Measurements from ENCODE around the gene KCNN3. TPM values are rescaled to one million over a fixed set of nuclear protein-coding genes. Genes with fewer than 3 reads are reported as not detected.

Gene KCNN3
- total RNA-seq, 4 donors from 2014 or later: 0.21 to 0.78 (median 0.26) TPM

- Histone ChIP-seq H3K27ac (no peak overlapping the region), H3K9me3 (no peaks in the 10 kb centered on the region), H3K4me1 (peaks cover 0 to 9% (median 0%) of the 10 kb centered on the region in 4 donors), H3K36me3 (no peaks in the 10 kb centered on the region), H3K4me3 (no peak overlapping the region), H3K27me3 (peaks cover 0 to 30% of the 10 kb centered on the region in 2 donors)
- DNase-seq (ENCODE audit: low spot score in 2 of 2): no peak
- WGBS, 2 donors: 71 to 82% methylated on average over 2 of the region's 2 CpGs
- TF ChIP-seq EP300 (IDR thresholded peaks at IDR 0.05) (no peak), POLR2A (IDR thresholded peaks at IDR 0.05) (no peak)
- TF ChIP-seq, protein P1, sequence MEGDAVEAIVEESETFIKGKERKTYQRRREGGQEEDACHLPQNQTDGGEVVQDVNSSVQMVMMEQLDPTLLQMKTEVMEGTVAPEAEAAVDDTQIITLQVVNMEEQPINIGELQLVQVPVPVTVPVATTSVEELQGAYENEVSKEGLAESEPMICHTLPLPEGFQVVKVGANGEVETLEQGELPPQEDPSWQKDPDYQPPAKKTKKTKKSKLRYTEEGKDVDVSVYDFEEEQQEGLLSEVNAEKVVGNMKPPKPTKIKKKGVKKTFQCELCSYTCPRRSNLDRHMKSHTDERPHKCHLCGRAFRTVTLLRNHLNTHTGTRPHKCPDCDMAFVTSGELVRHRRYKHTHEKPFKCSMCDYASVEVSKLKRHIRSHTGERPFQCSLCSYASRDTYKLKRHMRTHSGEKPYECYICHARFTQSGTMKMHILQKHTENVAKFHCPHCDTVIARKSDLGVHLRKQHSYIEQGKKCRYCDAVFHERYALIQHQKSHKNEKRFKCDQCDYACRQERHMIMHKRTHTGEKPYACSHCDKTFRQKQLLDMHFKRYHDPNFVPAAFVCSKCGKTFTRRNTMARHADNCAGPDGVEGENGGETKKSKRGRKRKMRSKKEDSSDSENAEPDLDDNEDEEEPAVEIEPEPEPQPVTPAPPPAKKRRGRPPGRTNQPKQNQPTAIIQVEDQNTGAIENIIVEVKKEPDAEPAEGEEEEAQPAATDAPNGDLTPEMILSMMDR (IDR thresholded peaks at IDR 0.05): no peak
These were observed 53.1 kb downstream of the KCNN3 start for GRCh38 chr1:154816937-154817336.

GRCh38 chr1:154816369-154816768, 53.7 kb downstream of the KCNN3 start:
- H3K27me3 ChIP-seq: peaks cover 0 to 36% of the 10 kb centered on the region in 2 donors
- H3K4me3 ChIP-seq: no peak overlapping the region
- TF ChIP-seq, protein P1 (IDR thresholded peaks at IDR 0.05): no peak
- TF ChIP-seq POLR2A (IDR thresholded peaks at IDR 0.05) (no peak), EP300 (IDR thresholded peaks at IDR 0.05) (no peak)
- peaks cover 0 to 9% (median 0%) of the 10 kb centered on the region in 4 donors for H3K4me1 ChIP-seq
- WGBS, 2 donors: 60 to 65% methylated on average over 6 of the region's 6 CpGs
- no peak for DNase-seq (ENCODE audit: low spot score in 2 of 2)
- H3K27ac ChIP-seq: no peak overlapping the region
- no peaks in the 10 kb centered on the region for H3K9me3 ChIP-seq
- no peaks in the 10 kb centered on the region for H3K36me3 ChIP-seq

- no peak for DNase-seq (ENCODE audit: low spot score in 2 of 2)
- Histone ChIP-seq H3K27me3 (peaks cover 0 to 44% of the 10 kb centered on the region in 2 donors), H3K4me3 (no peak overlapping the region), H3K36me3 (no peaks in the 10 kb centered on the region), H3K9me3 (no peaks in the 10 kb centered on the region), H3K4me1 (peaks cover 0 to 9% (median 0%) of the 10 kb centered on the region in 4 donors), H3K27ac (no peak overlapping the region)
- 55 to 67% methylated on average over 8 of the region's 8 CpGs for whole genome bisulfite sequencing, 2 donors
- TF ChIP-seq, protein P1 (IDR thresholded peaks at IDR 0.05): no peak
- TF ChIP-seq EP300 (IDR thresholded peaks at IDR 0.05) (no peak), POLR2A (IDR thresholded peaks at IDR 0.05) (no peak)
These were observed 56.1 kb downstream of the KCNN3 start for GRCh38 chr1:154813846-154814505.

GRCh38 chr1:154813300-154813816, 56.7 kb downstream of the KCNN3 start:
- DNase-seq (ENCODE audit: low spot score in 2 of 2): no peak
- WGBS, 2 donors: 20 to 22% methylated on average over 16 to 18 of the region's 18 CpGs
- H3K4me1 ChIP-seq: peaks cover 0 to 9% (median 0%) of the 10 kb centered on the region in 4 donors
- H3K27ac ChIP-seq: no peak overlapping the region
- TF ChIP-seq EP300 (IDR thresholded peaks at IDR 0.05) (no peak), POLR2A (IDR thresholded peaks at IDR 0.05) (no peak)
- TF ChIP-seq, protein P1 (IDR thresholded peaks at IDR 0.05): no peak
- H3K9me3 ChIP-seq: no peaks in the 10 kb centered on the region
- peaks cover 0 to 48% of the 10 kb centered on the region in 2 donors for H3K27me3 ChIP-seq
- H3K36me3 ChIP-seq: no peaks in the 10 kb centered on the region
- H3K4me3 ChIP-seq: no peak overlapping the region

DNA sequence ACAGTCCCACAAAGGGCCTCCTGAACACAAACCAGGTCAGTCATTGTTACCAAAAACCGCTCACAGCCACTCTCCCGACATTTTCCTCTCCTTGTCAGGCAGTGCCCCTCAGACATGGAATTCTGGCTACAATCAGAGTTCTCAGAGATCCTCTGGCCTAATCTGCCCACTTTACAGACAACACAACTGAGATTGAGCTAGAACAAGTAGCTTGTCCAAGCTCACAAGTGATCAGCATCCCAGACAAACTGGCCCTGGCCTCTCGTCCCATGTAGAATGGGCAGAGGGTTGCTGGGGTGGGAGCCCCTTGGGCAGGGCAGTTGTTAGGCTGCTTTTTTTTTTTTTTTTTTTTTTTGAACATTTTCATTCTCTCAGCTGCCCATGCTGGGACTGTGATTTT, 57.2 kb downstream of the KCNN3 start:
- Histone ChIP-seq H3K27me3 (peaks cover 0 to 53% of the 10 kb centered on the region in 2 donors), H3K9me3 (no peaks in the 10 kb centered on the region), H3K4me1 (peaks cover 0 to 9% (median 0%) of the 10 kb centered on the region in 4 donors), H3K27ac (no peak overlapping the region), H3K4me3 (no peak overlapping the region), H3K36me3 (no peaks in the 10 kb centered on the region)
- no peak for DNase-seq (ENCODE audit: low spot score in 2 of 2)
- TF ChIP-seq EP300 (IDR thresholded peaks at IDR 0.05) (no peak), POLR2A (IDR thresholded peaks at IDR 0.05) (no peak)
- TF ChIP-seq, protein P1 (IDR thresholded peaks at IDR 0.05): no peak
- WGBS, 2 donors: 64 to 68% methylated on average over 3 of the region's 3 CpGs
